Measurements from ENCODE around the gene FNDC5. TPM values are rescaled to one million over a fixed set of nuclear protein-coding genes. Genes with fewer than 3 reads are reported as not detected.

Gene FNDC5
- total and polyA plus RNA-seq, 2 experiments from 2014 or later: 1.0 to 1.7 TPM

GRCh38 chr1:32897082-32898049 is 26.7 kb upstream of the FNDC5 start:
- Histone ChIP-seq H3K4me3 (no peak overlapping the region), H3K27me3 (ENCODE audit: insufficient read depth) (peaks cover 43% of the 10 kb centered on the region), H3K27ac (ENCODE audit: low read depth) (no peak overlapping the region), H3K4me2 (no peak overlapping the region), H2AFZ (no peak overlapping the region), H3F3A (replicated peaks; ENCODE audit: low read depth) (peaks cover 3% of the 10 kb centered on the region; the same call in 1 of the 2 replicates), H3K79me2 (replicated peaks; ENCODE audit: insufficient read depth) (no peaks in the 10 kb centered on the region), H3K4me1 (ENCODE audit: insufficient read depth) (peaks cover 18% of the 10 kb centered on the region; the same call in 1 of the 2 replicates), H4K20me1 (replicated peaks; ENCODE audit: insufficient read depth) (no peaks in the 10 kb centered on the region), H3K9me2 (ENCODE audit: insufficient read depth) (no peaks in the 10 kb centered on the region), H3K36me3 (ENCODE audit: insufficient read depth) (no peaks in the 10 kb centered on the region)
- TF ChIP-seq ETS1 (IDR thresholded peaks at IDR 0.05) (no peak), REST (IDR thresholded peaks at IDR 0.05; ENCODE audit: unreplicated experiment) (no peak), ZNF331 (CRISPR knock-in tag; IDR thresholded peaks at IDR 0.05; ENCODE audit: low read depth) (no peak), EZH2 (IDR thresholded peaks at IDR 0.05; ENCODE audit: low read depth, unreplicated experiment) (no peak)
- H3K27me3 Mint-ChIP-seq (ENCODE audit: insufficient read depth, low read depth, poor library complexity): peaks cover 43% of the 10 kb centered on the region
- no peak overlapping the region for H3K27ac Mint-ChIP-seq
- H3K4me1 Mint-ChIP-seq: peaks cover 13% of the 10 kb centered on the region
- H3K36me3 Mint-ChIP-seq (ENCODE audit: low read depth): peaks cover 3% of the 10 kb centered on the region; the same call in 1 of the 3 replicates
- H3K4me3 Mint-ChIP-seq: no peak overlapping the region
- ATAC-seq: no peak
- no peak for DNase-seq (ENCODE audit: low spot score)
- H3K9me3 Mint-ChIP-seq: no peaks in the 10 kb centered on the region; the same call in 2 of the 3 replicates

GRCh38 chr1:32896451-32896850 is 25.7 kb upstream of the FNDC5 start:
- peaks cover 7% of the 10 kb centered on the region; the same call in 1 of the 2 replicates for H3F3A ChIP-seq (replicated peaks; ENCODE audit: low read depth)
- peaks cover 17% of the 10 kb centered on the region for H3K4me1 Mint-ChIP-seq
- ATAC-seq (no peak), DNase-seq (ENCODE audit: low spot score) (no peak)
- H4K20me1 ChIP-seq (replicated peaks; ENCODE audit: insufficient read depth): no peaks in the 10 kb centered on the region; the same call in 1 of the 2 replicates
- H3K36me3 ChIP-seq (ENCODE audit: insufficient read depth): no peaks in the 10 kb centered on the region
- no peak overlapping the region for H3K4me2 ChIP-seq
- peaks cover 5% of the 10 kb centered on the region; the same call in 2 of the 3 replicates for H3K9me3 Mint-ChIP-seq
- no peaks in the 10 kb centered on the region for H3K79me2 ChIP-seq (replicated peaks; ENCODE audit: insufficient read depth)
- no peak overlapping the region for H3K4me3 ChIP-seq
- no peak overlapping the region for H3K4me3 Mint-ChIP-seq
- peaks cover 43% of the 10 kb centered on the region for H3K27me3 ChIP-seq (ENCODE audit: insufficient read depth)
- no peak overlapping the region for H2AFZ ChIP-seq
- peaks cover 18% of the 10 kb centered on the region; the same call in 1 of the 2 replicates for H3K4me1 ChIP-seq (ENCODE audit: insufficient read depth)
- H3K36me3 Mint-ChIP-seq (ENCODE audit: low read depth): peaks cover 8% of the 10 kb centered on the region; the same call in 1 of the 3 replicates
- peaks cover 45% of the 10 kb centered on the region for H3K27me3 Mint-ChIP-seq (ENCODE audit: insufficient read depth, low read depth, poor library complexity)
- no peaks in the 10 kb centered on the region for H3K9me2 ChIP-seq (ENCODE audit: insufficient read depth)
- H3K27ac Mint-ChIP-seq: no peak overlapping the region
- H3K27ac ChIP-seq (ENCODE audit: low read depth): no peak overlapping the region
- TF ChIP-seq NANOG (IDR thresholded peaks at IDR 0.05; ENCODE audit: borderline replicate concordance) (no peak), CREB1 (CRISPR knock-in tag; IDR thresholded peaks at IDR 0.05; ENCODE audit: low read depth) (no peak), ZNF462 (CRISPR knock-in tag; IDR thresholded peaks at IDR 0.05) (no peak), JUNB (IDR thresholded peaks at IDR 0.05; ENCODE audit: unreplicated experiment) (no peak)

Data from GM23338 (cell line).